ENCODE data around the gene PTPRM. TPM values are rescaled to one million over a fixed set of nuclear protein-coding genes. Genes with fewer than 3 reads are reported as not detected.
A peak's percentile ranks its signal among the peaks of the same experiment; 100 is the strongest.

The PTPRM gene
- total RNA-seq, 1 donor from 2014 or later: 13.9 TPM

DNA sequence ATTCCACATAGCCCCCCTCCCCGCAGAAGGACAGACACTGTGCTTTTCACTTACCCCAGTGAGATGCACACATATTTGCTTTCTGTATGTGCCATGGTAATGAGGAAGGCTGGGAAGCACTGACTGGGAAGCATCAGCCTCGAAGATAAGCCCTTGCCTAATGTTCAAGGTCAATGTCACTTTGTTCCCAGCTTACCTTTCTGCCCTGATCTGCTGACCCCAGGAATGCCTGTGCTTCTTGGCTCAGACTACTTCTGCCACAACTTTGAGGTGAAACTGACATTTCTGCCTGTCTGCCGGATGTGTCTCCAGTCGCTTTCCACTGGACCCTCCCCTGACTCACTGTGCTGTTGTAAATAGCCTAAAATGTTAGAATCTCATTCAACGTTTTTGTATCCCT is 183.8 kb downstream of the PTPRM start:
- H3K27me3 Mint-ChIP-seq (ENCODE audit: insufficient read depth, low read depth): no peaks in the 10 kb centered on the region
- TF ChIP-seq EZH2phosphoT487 (IDR thresholded peaks at IDR 0.05): no peak
- TF ChIP-seq, protein P1, sequence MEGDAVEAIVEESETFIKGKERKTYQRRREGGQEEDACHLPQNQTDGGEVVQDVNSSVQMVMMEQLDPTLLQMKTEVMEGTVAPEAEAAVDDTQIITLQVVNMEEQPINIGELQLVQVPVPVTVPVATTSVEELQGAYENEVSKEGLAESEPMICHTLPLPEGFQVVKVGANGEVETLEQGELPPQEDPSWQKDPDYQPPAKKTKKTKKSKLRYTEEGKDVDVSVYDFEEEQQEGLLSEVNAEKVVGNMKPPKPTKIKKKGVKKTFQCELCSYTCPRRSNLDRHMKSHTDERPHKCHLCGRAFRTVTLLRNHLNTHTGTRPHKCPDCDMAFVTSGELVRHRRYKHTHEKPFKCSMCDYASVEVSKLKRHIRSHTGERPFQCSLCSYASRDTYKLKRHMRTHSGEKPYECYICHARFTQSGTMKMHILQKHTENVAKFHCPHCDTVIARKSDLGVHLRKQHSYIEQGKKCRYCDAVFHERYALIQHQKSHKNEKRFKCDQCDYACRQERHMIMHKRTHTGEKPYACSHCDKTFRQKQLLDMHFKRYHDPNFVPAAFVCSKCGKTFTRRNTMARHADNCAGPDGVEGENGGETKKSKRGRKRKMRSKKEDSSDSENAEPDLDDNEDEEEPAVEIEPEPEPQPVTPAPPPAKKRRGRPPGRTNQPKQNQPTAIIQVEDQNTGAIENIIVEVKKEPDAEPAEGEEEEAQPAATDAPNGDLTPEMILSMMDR (IDR thresholded peaks at IDR 0.05): no peak
- no peak for TF ChIP-seq EZH2 (IDR thresholded peaks at IDR 0.05)
- peaks cover 6% of the 10 kb centered on the region for H3K36me3 Mint-ChIP-seq
- H3K9me3 Mint-ChIP-seq: peaks cover 13% of the 10 kb centered on the region
- no peak overlapping the region for H3K9ac ChIP-seq
- H3K27ac Mint-ChIP-seq: no peak overlapping the region
- H3K36me3 ChIP-seq: no peaks in the 10 kb centered on the region
- H3K27ac ChIP-seq: no peak overlapping the region
- no peak for DNase-seq (ENCODE audit: low spot score)
- no peak overlapping the region for H3K4me3 Mint-ChIP-seq
- no peak overlapping the region for H2AFZ ChIP-seq (replicated peaks)
- no peaks in the 10 kb centered on the region for H3F3A ChIP-seq (ENCODE audit: low read depth)
- H3K4me3 ChIP-seq: no peak overlapping the region
- H3K79me2 ChIP-seq (ENCODE audit: low read depth): no peaks in the 10 kb centered on the region
- H3K4me1 ChIP-seq: peaks cover 30% of the 10 kb centered on the region
- H3K27me3 ChIP-seq: no peaks in the 10 kb centered on the region
- H4K20me1 ChIP-seq (ENCODE audit: low read depth): no peaks in the 10 kb centered on the region
- H3K4me1 Mint-ChIP-seq: peaks cover 37% of the 10 kb centered on the region
- H3K9me3 ChIP-seq (ENCODE audit: low read depth): peaks cover 2% of the 10 kb centered on the region
- no peak overlapping the region for H3K4me2 ChIP-seq

DNA sequence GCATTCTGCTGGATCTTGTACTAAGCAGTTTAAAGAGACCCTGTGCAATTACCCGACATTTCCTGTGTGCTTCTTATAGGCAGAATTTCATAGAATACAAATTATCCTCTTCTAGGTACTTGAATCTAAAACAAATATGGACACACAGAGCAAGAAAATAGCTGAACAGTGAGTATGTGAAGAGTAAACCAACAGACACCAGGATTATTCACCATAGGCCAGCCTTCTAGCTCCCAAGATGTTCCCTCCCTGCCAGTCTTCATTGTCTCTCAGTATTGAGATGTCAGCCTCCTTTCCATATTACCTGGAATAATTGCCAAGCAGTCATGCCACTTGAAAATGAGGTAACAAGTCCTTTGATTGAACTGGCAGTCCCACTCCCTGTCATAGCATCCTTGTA is 187.1 kb downstream of the PTPRM start:
- H3K27ac Mint-ChIP-seq: no peak overlapping the region

DNA sequence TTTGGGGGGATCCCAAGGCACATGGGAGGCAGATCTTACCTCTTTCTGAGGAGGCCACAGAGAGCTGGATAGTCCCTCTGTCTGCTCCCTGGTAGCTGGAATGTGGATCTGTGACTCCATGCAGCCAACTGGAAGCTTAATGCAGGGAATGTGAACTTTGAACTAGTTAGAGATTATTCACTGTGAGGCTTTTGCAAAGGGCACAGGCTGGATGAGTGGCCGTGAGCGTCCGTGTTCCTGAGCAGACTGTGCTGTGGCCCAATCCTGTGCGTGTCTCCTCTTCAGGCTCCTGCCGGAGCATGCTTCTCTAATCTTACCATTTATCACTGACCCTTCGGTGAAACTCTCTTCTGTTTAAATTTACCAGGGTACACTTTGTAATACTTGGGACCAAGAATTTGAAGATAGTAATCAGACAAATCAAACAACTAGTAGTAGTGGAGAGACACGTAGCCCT is 187.6 kb downstream of the PTPRM start:
- no peaks in the 10 kb centered on the region for H3K27me3 ChIP-seq
- no peak overlapping the region for H3K4me2 ChIP-seq
- peak; percentile 50 for DNase-seq (ENCODE audit: low spot score)
- peaks cover 26% of the 10 kb centered on the region for H3K4me1 Mint-ChIP-seq
- H3K9me3 ChIP-seq (ENCODE audit: low read depth): no peaks in the 10 kb centered on the region
- no peaks in the 10 kb centered on the region for H4K20me1 ChIP-seq (ENCODE audit: low read depth)
- H2AFZ ChIP-seq (replicated peaks): no peak overlapping the region
- H3K27ac Mint-ChIP-seq: no peak overlapping the region
- H3K27me3 Mint-ChIP-seq (ENCODE audit: insufficient read depth, low read depth): no peaks in the 10 kb centered on the region
- no peaks in the 10 kb centered on the region for H3K36me3 ChIP-seq
- no peak overlapping the region for H3K27ac ChIP-seq
- peaks cover 2% of the 10 kb centered on the region for H3K36me3 Mint-ChIP-seq
- H3K4me1 ChIP-seq: peaks cover 17% of the 10 kb centered on the region
- H3F3A ChIP-seq (ENCODE audit: low read depth): no peaks in the 10 kb centered on the region
- H3K4me3 ChIP-seq: no peak overlapping the region
- TF ChIP-seq, protein P1 (IDR thresholded peaks at IDR 0.05): no peak
- TF ChIP-seq EZH2phosphoT487 (IDR thresholded peaks at IDR 0.05): no peak
- TF ChIP-seq EZH2 (IDR thresholded peaks at IDR 0.05): no peak
- H3K79me2 ChIP-seq (ENCODE audit: low read depth): no peaks in the 10 kb centered on the region
- no peaks in the 10 kb centered on the region for H3K9me3 Mint-ChIP-seq
- H3K4me3 Mint-ChIP-seq: no peak overlapping the region
- H3K9ac ChIP-seq: no peak overlapping the region

More for the DNA sequence above, 187.1 kb downstream of the PTPRM start:
- Histone ChIP-seq H3K27ac (no peak overlapping the region), H3K9me3 (ENCODE audit: low read depth) (no peaks in the 10 kb centered on the region), H2AFZ (replicated peaks) (no peak overlapping the region), H3K4me2 (no peak overlapping the region), H3K36me3 (no peaks in the 10 kb centered on the region), H3K9ac (no peak overlapping the region), H3K4me1 (peaks cover 21% of the 10 kb centered on the region), H3K79me2 (ENCODE audit: low read depth) (no peaks in the 10 kb centered on the region), H4K20me1 (ENCODE audit: low read depth) (no peaks in the 10 kb centered on the region), H3F3A (ENCODE audit: low read depth) (no peaks in the 10 kb centered on the region), H3K27me3 (no peaks in the 10 kb centered on the region), H3K4me3 (no peak overlapping the region)
- TF ChIP-seq EZH2 (IDR thresholded peaks at IDR 0.05) (no peak), EZH2phosphoT487 (IDR thresholded peaks at IDR 0.05) (no peak)
- TF ChIP-seq, protein P1 (IDR thresholded peaks at IDR 0.05): no peak
- no peaks in the 10 kb centered on the region for H3K9me3 Mint-ChIP-seq
- H3K4me3 Mint-ChIP-seq: no peak overlapping the region
- peaks cover 31% of the 10 kb centered on the region for H3K4me1 Mint-ChIP-seq
- peaks cover 2% of the 10 kb centered on the region for H3K36me3 Mint-ChIP-seq
- no peaks in the 10 kb centered on the region for H3K27me3 Mint-ChIP-seq (ENCODE audit: insufficient read depth, low read depth)
- no peak for DNase-seq (ENCODE audit: low spot score)

All from neural progenitor cell (in vitro differentiated cells).